ENCODE data around the gene RAB6B.

RAB6B gene

DNA sequence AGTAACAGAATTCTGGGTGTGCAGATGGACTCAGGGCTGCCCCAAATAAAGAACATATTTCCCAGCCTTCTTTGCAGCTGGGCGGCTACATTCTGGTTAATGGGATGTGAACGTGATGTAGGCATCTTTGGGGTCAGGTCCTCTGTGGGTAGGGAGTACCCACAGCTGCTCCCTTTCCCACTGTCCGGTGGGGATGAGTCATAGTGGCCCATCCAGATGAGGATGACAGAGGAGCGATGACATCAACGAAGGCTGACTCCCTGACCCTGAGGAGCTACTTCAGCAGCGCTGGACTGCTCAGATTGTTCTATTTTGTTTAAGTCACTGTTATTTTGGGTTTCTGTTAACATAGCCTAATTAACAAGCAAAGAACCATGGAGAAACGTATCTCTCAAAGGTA, 52.0 kb downstream of the RAB6B start:
- TF ChIP-seq, protein P1, sequence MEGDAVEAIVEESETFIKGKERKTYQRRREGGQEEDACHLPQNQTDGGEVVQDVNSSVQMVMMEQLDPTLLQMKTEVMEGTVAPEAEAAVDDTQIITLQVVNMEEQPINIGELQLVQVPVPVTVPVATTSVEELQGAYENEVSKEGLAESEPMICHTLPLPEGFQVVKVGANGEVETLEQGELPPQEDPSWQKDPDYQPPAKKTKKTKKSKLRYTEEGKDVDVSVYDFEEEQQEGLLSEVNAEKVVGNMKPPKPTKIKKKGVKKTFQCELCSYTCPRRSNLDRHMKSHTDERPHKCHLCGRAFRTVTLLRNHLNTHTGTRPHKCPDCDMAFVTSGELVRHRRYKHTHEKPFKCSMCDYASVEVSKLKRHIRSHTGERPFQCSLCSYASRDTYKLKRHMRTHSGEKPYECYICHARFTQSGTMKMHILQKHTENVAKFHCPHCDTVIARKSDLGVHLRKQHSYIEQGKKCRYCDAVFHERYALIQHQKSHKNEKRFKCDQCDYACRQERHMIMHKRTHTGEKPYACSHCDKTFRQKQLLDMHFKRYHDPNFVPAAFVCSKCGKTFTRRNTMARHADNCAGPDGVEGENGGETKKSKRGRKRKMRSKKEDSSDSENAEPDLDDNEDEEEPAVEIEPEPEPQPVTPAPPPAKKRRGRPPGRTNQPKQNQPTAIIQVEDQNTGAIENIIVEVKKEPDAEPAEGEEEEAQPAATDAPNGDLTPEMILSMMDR (IDR thresholded peaks at IDR 0.05; ENCODE audit: low read depth, low read length, missing control alignments) = no peak
- no peak for DNase-seq (ENCODE audit: low read depth)
- no peak overlapping the region for H3K4me3 ChIP-seq (ENCODE audit: low read depth, low read length)

DNA sequence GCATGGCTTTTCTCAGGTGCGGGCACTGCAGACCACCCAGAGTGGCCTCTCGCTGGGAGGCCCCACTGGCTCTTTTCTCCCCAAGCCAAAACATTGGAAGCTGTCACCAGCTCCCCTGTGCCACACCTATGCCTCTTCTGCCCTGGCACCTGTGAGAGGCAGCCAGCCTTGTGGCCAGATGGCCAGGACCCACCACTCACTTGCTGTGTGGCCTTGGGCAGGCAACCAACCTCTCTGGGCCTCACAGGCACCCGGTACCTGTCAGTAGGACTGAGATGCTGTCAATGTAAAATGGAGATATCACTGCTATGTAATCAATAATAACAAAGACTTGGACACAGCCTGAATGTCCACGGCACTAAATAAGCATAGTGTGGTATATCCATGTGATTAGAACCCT, 53.5 kb downstream of the RAB6B start:
- TF ChIP-seq, protein P1 (IDR thresholded peaks at IDR 0.05; ENCODE audit: low read depth, low read length, missing control alignments) = no peak
- H3K4me3 ChIP-seq (ENCODE audit: low read depth, low read length) = no peak overlapping the region
- no peak for DNase-seq (ENCODE audit: low read depth)

DNA sequence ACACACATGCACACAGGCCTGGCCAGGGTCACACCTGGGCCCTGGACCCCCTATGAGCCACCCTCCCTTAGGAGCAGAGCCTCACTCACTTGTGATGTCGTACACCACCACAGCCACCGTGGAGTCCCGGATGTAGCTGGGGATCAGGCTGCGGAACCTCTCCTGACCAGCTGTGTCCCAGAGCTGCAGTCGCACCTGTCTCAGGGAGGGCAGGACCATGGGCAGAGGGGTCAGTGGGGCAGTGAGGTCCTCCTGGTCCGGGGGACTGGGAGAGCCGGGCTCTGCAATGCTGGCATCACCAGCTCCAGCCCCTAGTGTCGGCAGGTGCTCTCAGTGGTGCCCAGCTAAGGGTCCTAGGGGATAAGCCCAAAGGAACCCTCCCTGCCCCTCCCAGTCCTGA, 54.5 kb downstream of the RAB6B start:
- no peak for DNase-seq (ENCODE audit: low read depth)
- H3K4me3 ChIP-seq (ENCODE audit: low read depth, low read length) = no peak overlapping the region
- TF ChIP-seq, protein P1 (IDR thresholded peaks at IDR 0.05; ENCODE audit: low read depth, low read length, missing control alignments) = no peak

DNA sequence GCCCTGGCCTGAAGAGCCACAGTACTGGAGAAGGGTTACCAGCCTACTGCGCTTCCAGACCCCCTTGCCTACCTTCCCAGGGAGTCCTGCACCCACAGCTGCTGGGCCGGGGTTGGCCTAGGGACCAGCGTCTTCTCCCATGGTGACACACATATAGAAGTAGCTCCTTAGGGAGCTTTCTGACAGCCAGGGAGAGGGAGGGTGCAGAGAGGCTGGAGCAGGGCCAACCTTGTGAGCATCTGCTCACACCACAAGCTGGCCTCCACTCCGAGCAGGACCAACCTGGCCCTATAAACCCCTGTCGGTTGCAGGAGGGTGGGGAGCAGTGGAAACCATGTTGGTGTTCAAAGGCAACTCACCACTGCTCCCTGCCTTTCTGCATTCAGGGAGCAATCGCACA, 54.9 kb downstream of the RAB6B start:
- H3K4me3 ChIP-seq (ENCODE audit: low read depth, low read length) = no peak overlapping the region
- TF ChIP-seq, protein P1 (IDR thresholded peaks at IDR 0.05; ENCODE audit: low read depth, low read length, missing control alignments) = no peak
- no peak for DNase-seq (ENCODE audit: low read depth)

DNA sequence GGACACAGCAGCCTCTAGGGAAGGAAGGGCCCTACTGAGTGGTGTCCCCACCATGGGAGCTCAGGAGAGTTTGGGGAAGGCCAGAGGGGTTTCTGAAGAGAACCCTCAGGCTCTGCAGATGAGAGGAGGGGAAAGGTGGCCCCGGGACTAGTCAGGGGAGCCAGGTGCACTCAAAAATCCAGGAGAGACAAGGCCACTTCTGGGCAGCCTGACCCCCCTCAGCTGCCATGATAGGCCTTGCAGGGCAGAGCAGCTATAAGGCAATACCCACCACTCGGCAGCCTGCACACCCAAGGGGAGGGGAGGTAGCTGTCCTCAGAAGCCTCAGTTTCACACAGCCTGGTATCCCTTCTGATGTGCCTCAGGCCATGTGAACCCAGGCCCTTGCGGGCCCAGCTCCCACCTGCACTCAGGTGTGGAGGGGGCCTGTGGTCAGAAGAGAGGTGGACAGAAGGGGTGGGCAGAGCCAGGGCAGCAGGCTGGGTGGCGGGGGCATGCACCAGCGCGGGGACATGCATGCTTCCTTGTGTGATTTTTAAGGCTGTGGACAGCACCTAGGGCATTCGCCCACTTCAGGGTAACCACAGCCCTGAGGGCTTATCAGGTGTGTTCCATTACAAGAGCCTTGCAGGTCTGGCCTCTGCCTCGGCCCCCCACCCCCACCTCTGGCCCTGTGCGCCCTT, 55.5 kb downstream of the RAB6B start:
- TF ChIP-seq, protein P1 (IDR thresholded peaks at IDR 0.05; ENCODE audit: low read depth, low read length, missing control alignments) = no peak
- H3K4me3 ChIP-seq (ENCODE audit: low read depth, low read length) = no peak overlapping the region
- DNase-seq (ENCODE audit: low read depth) = no peak

DNA sequence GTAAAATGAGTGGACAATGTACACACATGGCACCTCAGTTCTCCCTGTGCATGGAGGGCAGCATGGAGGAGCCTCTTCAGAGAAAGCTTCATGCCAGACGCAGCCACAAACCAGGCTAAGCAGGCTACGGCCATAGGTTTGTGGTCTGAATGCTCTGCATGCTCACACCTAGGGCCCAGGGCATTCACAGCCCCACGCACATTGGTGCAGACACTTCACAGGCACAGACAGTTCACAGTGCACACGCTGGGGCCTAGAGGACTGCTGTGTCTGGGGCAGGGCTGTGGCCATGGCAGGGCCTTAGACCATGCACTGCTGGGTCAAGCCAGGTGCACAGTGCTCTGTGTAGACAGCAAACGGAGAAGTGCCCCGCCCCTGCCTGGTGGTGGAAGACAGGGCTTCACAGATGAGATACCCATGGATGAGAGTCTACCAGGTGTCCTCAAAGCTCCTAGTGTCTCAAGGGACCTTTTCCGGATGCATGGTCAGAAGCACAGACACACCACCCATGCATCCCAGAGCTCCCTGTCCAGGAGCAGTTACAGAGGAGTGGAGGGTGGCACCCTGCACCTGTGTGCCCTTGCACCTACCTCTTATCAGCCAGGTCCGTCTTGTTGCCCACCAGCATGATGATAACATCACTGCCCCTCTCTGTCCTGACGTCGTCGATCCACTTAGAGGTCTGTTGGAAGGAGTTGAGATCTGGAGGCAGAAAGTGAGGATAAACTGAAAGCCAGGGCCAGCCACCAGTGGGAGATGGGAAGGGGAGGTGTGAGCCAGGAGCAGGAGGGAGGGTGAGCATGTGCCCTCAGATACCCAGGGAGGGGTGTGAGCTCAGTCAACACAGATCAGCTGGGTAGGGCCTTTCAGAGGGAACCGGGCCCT, 56.5 kb downstream of the RAB6B start:
- TF ChIP-seq, protein P1 (IDR thresholded peaks at IDR 0.05; ENCODE audit: low read depth, low read length, missing control alignments) = no peak
- DNase-seq (ENCODE audit: low read depth) = no peak
- no peak overlapping the region for H3K4me3 ChIP-seq (ENCODE audit: low read depth, low read length)
